ENCODE measurements around the gene DAP. TPM values are rescaled to one million over a fixed set of nuclear protein-coding genes. Genes with fewer than 3 reads are reported as not detected.

Gene DAP
- polyA plus RNA-seq, 1 donor (not counting 4 experiments of a cell fraction or from before 2014, with no cell fraction given), result 30.4 TPM

- no peak for TF ChIP-seq EZH2 (IDR thresholded peaks at IDR 0.05; ENCODE audit: low read length)
- TF ChIP-seq CTCF (optimal IDR thresholded peaks at IDR 0.05 in 1 of 3, IDR thresholded peaks at IDR 0.05 in 1 of 3, conservative IDR thresholded peaks at IDR 0.05 in 1 of 3; ENCODE audit: extremely low read depth in 1 of 3, insufficient read depth in 2 of 3, low read length in 3 of 3), result no peak
- peaks cover 25% of the 10 kb centered on the region for H3K4me1 ChIP-seq (ENCODE audit: control insufficient read depth, extremely low read depth, insufficient read depth, low read length)
- no peaks in the 10 kb centered on the region for H3K9me3 ChIP-seq (ENCODE audit: control insufficient read depth, low read depth, low read length)
- no peaks in the 10 kb centered on the region for H3K9me1 ChIP-seq (ENCODE audit: control insufficient read depth, extremely low read depth, insufficient read depth, low read length)
- peaks cover 5 to 11% of the 10 kb centered on the region in 2 experiments for H3K36me3 ChIP-seq (ENCODE audit: control insufficient read depth in 2 of 2, extremely low read depth in 1 of 2, insufficient read depth in 2 of 2, low read length in 2 of 2)
- H3K27ac ChIP-seq (ENCODE audit: control insufficient read depth, insufficient read depth, low read length), result no peak overlapping the region
- H4K20me1 ChIP-seq (ENCODE audit: control insufficient read depth, extremely low read depth, insufficient read depth, low read length), result no peaks in the 10 kb centered on the region
- no peak overlapping the region for H3K4me2 ChIP-seq (ENCODE audit: control insufficient read depth, extremely low read depth, insufficient read depth, low read depth, low read length)
- no peak overlapping the region for H2AFZ ChIP-seq (ENCODE audit: control insufficient read depth, low read length)
- dilution Hi-C loops (cut with MboI; ENCODE audit: extremely low pct_ligation_motif_present, low sequenced_read_pairs), result no loop called here
- FAIRE-seq, result no peak
- no peak overlapping the region for H3K4me3 ChIP-seq (ENCODE audit: control insufficient read depth in 2 of 3, extremely low read depth in 1 of 3, insufficient read depth in 2 of 3, low read depth in 1 of 3, low read length in 3 of 3)
- H3K79me2 ChIP-seq (ENCODE audit: control insufficient read depth, insufficient read depth, low read length), result peaks cover 17% of the 10 kb centered on the region
- DNase-seq (ENCODE audit: low read depth, low spot score), result no peak
- H3K9ac ChIP-seq (ENCODE audit: control insufficient read depth, extremely low read depth, insufficient read depth, low read length), result no peak overlapping the region
- no peaks in the 10 kb centered on the region for H3K27me3 ChIP-seq (ENCODE audit: control insufficient read depth, extremely low read depth, insufficient read depth, low read length)
Measured at GRCh38 chr5:10743526-10743925, 17.5 kb downstream of the DAP start.

- dilution Hi-C loops (cut with MboI; ENCODE audit: extremely low pct_ligation_motif_present, low sequenced_read_pairs), result no loop called here
- peaks cover 21% of the 10 kb centered on the region for H3K4me1 ChIP-seq (ENCODE audit: control insufficient read depth, extremely low read depth, insufficient read depth, low read length)
- DNase-seq (ENCODE audit: low read depth, low spot score), result no peak
- H3K4me3 ChIP-seq (ENCODE audit: control insufficient read depth in 2 of 3, extremely low read depth in 1 of 3, insufficient read depth in 2 of 3, low read depth in 1 of 3, low read length in 3 of 3), result no peak overlapping the region
- H3K36me3 ChIP-seq (ENCODE audit: control insufficient read depth in 2 of 2, extremely low read depth in 1 of 2, insufficient read depth in 2 of 2, low read length in 2 of 2), result peaks cover 0 to 11% of the 10 kb centered on the region in 2 experiments
- H3K79me2 ChIP-seq (ENCODE audit: control insufficient read depth, insufficient read depth, low read length), result peaks cover 26% of the 10 kb centered on the region
- H3K9me3 ChIP-seq (ENCODE audit: control insufficient read depth, low read depth, low read length), result no peaks in the 10 kb centered on the region
- H3K9me1 ChIP-seq (ENCODE audit: control insufficient read depth, extremely low read depth, insufficient read depth, low read length), result no peaks in the 10 kb centered on the region
- no peak overlapping the region for H3K4me2 ChIP-seq (ENCODE audit: control insufficient read depth, extremely low read depth, insufficient read depth, low read depth, low read length)
- H2AFZ ChIP-seq (ENCODE audit: control insufficient read depth, low read length), result no peak overlapping the region
- H3K27me3 ChIP-seq (ENCODE audit: control insufficient read depth, extremely low read depth, insufficient read depth, low read length), result no peaks in the 10 kb centered on the region
- H4K20me1 ChIP-seq (ENCODE audit: control insufficient read depth, extremely low read depth, insufficient read depth, low read length), result no peaks in the 10 kb centered on the region
- H3K27ac ChIP-seq (ENCODE audit: control insufficient read depth, insufficient read depth, low read length), result no peak overlapping the region
- H3K9ac ChIP-seq (ENCODE audit: control insufficient read depth, extremely low read depth, insufficient read depth, low read length), result no peak overlapping the region
- TF ChIP-seq EZH2 (IDR thresholded peaks at IDR 0.05; ENCODE audit: low read length) (no peak), CTCF (optimal IDR thresholded peaks at IDR 0.05 in 1 of 3, IDR thresholded peaks at IDR 0.05 in 1 of 3, conservative IDR thresholded peaks at IDR 0.05 in 1 of 3; ENCODE audit: extremely low read depth in 1 of 3, insufficient read depth in 2 of 3, low read length in 3 of 3) (peak in 1 of 3 experiments; percentile 15)
- no peak for FAIRE-seq
Measured at GRCh38 chr5:10741661-10742060, 19.4 kb downstream of the DAP start.

Data from keratinocyte (primary cell).